PC-3 (cell line): Measurements from ENCODE around the gene SPATA46.

Experiments used
- EZH2 ChIP-seq: fragments of 300-600 bp; sonication (generic); IDR thresholded peaks from one replicate; pipeline ENCODE4 v1.6.1; 2017; ENCODE audit warnings: antibody characterized with exemption, mild to moderate bottlenecking, low read length; ENCODE audit not compliant: unreplicated experiment
- EZH2phosphoT487 ChIP-seq: fragments of 300-600 bp; sonication (generic); IDR thresholded peaks from 2 replicates; pipeline ENCODE4 v1.6.1; 2018; ENCODE audit warnings: mild to moderate bottlenecking, antibody characterized with exemption, low read length, borderline replicate concordance
- TF ChIP-seq, protein P1 (sequence below): fragments of 300-600 bp; sonication (generic); conservative IDR thresholded peaks from 2 replicates; pipeline ENCODE4 v1.5.1; 2017; ENCODE audit warnings: antibody characterized with exemption, low read depth, mild to moderate bottlenecking, low read length

DNA sequence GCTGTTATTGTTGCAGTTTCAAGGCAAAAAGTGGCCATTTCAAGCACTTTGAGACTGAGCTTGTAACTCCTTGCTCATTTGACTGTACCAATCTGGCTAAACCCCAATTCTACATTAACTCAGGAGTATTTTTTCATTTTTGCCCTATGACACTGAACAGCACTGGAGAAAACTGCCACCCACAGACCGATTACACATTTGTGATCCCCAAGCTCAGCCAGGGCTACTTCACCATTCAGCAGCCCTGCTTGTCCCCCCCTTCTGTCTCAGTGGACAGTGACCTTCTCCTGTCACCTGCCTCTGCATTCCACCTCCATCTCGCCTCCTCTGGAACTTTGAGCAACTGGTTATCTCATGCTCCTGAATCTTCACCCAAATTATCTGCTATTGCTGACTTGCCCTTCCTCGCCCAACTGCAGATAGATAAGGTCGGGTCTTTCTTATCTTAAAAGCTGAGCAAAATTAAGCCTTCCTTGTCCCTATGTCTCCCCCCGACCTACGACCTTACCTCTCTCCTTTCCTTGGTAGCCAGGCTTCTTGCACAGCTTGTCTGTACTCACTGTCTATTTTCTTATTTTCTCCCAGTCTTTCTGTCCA lies 25.3 kb downstream of the SPATA46 start:
- TF ChIP-seq, protein P1, sequence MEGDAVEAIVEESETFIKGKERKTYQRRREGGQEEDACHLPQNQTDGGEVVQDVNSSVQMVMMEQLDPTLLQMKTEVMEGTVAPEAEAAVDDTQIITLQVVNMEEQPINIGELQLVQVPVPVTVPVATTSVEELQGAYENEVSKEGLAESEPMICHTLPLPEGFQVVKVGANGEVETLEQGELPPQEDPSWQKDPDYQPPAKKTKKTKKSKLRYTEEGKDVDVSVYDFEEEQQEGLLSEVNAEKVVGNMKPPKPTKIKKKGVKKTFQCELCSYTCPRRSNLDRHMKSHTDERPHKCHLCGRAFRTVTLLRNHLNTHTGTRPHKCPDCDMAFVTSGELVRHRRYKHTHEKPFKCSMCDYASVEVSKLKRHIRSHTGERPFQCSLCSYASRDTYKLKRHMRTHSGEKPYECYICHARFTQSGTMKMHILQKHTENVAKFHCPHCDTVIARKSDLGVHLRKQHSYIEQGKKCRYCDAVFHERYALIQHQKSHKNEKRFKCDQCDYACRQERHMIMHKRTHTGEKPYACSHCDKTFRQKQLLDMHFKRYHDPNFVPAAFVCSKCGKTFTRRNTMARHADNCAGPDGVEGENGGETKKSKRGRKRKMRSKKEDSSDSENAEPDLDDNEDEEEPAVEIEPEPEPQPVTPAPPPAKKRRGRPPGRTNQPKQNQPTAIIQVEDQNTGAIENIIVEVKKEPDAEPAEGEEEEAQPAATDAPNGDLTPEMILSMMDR, result no peak
- TF ChIP-seq EZH2 (no peak), EZH2phosphoT487 (no peak)
